HepG2 (cell line): ENCODE results near the gene MAP3K14. TPM values are rescaled to one million over a fixed set of nuclear protein-coding genes. Genes with fewer than 3 reads are reported as not detected.
A peak's percentile ranks its signal among the peaks of the same experiment; 100 is the strongest.

ENCODE experiments used
- CEBPZ ChIP-seq: IDR thresholded peaks from 2 replicates; pipeline ENCODE4 v1.6.1; 2012; ENCODE audit warnings: low read length, improper control_type of control experiment
- DNMT3B ChIP-seq: conservative IDR thresholded peaks from 2 replicates; pipeline ENCODE4 v1.6.1; 2016; ENCODE audit warnings: missing biosample characterization, control low read depth
- HNRNPK ChIP-seq: fragments of 200-400 bp; formaldehyde crosslinking; IDR thresholded peaks from 2 replicates; pipeline ENCODE4 v1.6.1; 2018; ENCODE audit warnings: low read length, low read depth, moderate library complexity, mild to moderate bottlenecking; ENCODE audit not compliant: poor library complexity, severe bottlenecking
- HOXD1 ChIP-seq: sonication (generic); formaldehyde crosslinking; IDR thresholded peaks from 2 replicates; pipeline ENCODE4 v1.5.0; 2020; ENCODE audit warnings: missing genetic modification reagents
- JDP2 ChIP-seq: sonication (generic); formaldehyde crosslinking; IDR thresholded peaks from 2 replicates; pipeline ENCODE4 v1.8.1; 2022; ENCODE audit warnings: missing genetic modification reagents, borderline replicate concordance
- KIAA2018 ChIP-seq: sonication (generic); formaldehyde crosslinking; IDR thresholded peaks from 2 replicates; pipeline ENCODE4 v1.5.0; 2020; ENCODE audit warnings: mild to moderate bottlenecking, missing genetic modification reagents, borderline replicate concordance
- KLF11 ChIP-seq: IDR thresholded peaks from 2 replicates; pipeline ENCODE4 v1.6.1; 2016; ENCODE audit warnings: missing compliant biosample characterization
- NCOA2 ChIP-seq: sonication (generic); formaldehyde crosslinking; IDR thresholded peaks from 2 replicates; pipeline ENCODE4 v1.8.0; 2022; ENCODE audit warnings: inconsistent platforms
- NR2F1 ChIP-seq, 2 experiments: fragments of 450-650 bp in 1 of 2; formaldehyde crosslinking in 1 of 2; IDR thresholded peaks; 2 replicates each; pipeline versions ENCODE4 v1.5.0 to v1.6.1; 2016 to 2020; ENCODE audit warnings: mild to moderate bottlenecking in 1 of 2, missing compliant biosample characterization in 1 of 2, missing genetic modification reagents in 1 of 2, moderate library complexity in 1 of 2
- STAG1 ChIP-seq: sonication (generic); formaldehyde crosslinking; IDR thresholded peaks from 2 replicates; pipeline ENCODE4 v1.4.0; 2020; ENCODE audit warnings: missing genetic modification reagents
- ZNF329 ChIP-seq: sonication (generic); formaldehyde crosslinking; IDR thresholded peaks from 2 replicates; pipeline ENCODE4 v1.9.0; 2021; ENCODE audit warnings: low read depth, mild to moderate bottlenecking, missing genetic modification reagents
- ZNF382 ChIP-seq: sonication (generic); formaldehyde crosslinking; IDR thresholded peaks from 2 replicates; pipeline ENCODE4 v1.5.0; 2020; ENCODE audit warnings: missing genetic modification reagents, mild to moderate bottlenecking, borderline replicate concordance
- ZNF589 ChIP-seq: sonication (generic); formaldehyde crosslinking; conservative IDR thresholded peaks from 2 replicates; pipeline ENCODE4 v1.8.0; 2022; ENCODE audit warnings: mild to moderate bottlenecking, moderate library complexity, missing genetic modification reagents
- ZNF749 ChIP-seq: sonication (generic); formaldehyde crosslinking; IDR thresholded peaks from 2 replicates; pipeline ENCODE4 v1.8.0; 2022; ENCODE audit warnings: mild to moderate bottlenecking, missing genetic modification reagents, moderate library complexity, borderline replicate concordance
- ZSCAN31 ChIP-seq: sonication (generic); formaldehyde crosslinking; IDR thresholded peaks from 2 replicates; pipeline ENCODE4 v1.5.0; 2020; ENCODE audit warnings: low read depth, mild to moderate bottlenecking, missing genetic modification reagents
- ZUFSP ChIP-seq: sonication (generic); formaldehyde crosslinking; IDR thresholded peaks from 2 replicates; pipeline ENCODE4 v1.9.0; 2021; ENCODE audit warnings: missing genetic modification reagents, mild to moderate bottlenecking, borderline replicate concordance
- polyA plus RNA-seq, 8 experiments: library from polyadenylated mRNA; depleted of rRNA in 3 of 8; stranded (reverse) in 7 of 8; unstranded in 1 of 8; fragments of >200 nt; fragmentation: Illumina TruSeq in 4 of 8; extraction: Trizol in 4 of 8; gene quantifications; 2 replicates each; pipeline versions ENCODE4 v1.2.1 to v1.2.3, GENCODE V29; 2011 to 2016; ENCODE audit warnings: low read depth in 4 of 8, missing spikeins in 1 of 8, mixed read lengths in 1 of 8; ENCODE audit not compliant: insufficient read depth in 1 of 8
- total RNA-seq, 5 experiments: library from RNA; depleted of rRNA; stranded (reverse); fragments of >200 nt; fragmentation: Illumina TruSeq; extraction: Trizol; gene quantifications; 2 replicates each; pipeline ENCODE4 v1.2.3, GENCODE V29; 2016; ENCODE audit warnings: low read depth in 1 of 5

The MAP3K14 gene
- total and polyA plus RNA-seq, 2 of the 13 experiments (the other 11 are each of a cell fraction or from before 2014, with no cell fraction given): 2.6 TPM

- TF ChIP-seq KIAA2018 (CRISPR knock-in tag): no peak
- no peak for TF ChIP-seq STAG1 (CRISPR knock-in tag)
- 0 out of 2 replicates have a peak, but pooled peaks have one; percentile 7 for TF ChIP-seq DNMT3B (CRISPR knock-in tag)
- TF ChIP-seq ZUFSP: no peak
- no peak for TF ChIP-seq ZNF589 (CRISPR knock-in tag)
- no peak for TF ChIP-seq CEBPZ
- TF ChIP-seq ZNF749: peak; percentile 71
- peak; percentile 87 for TF ChIP-seq HNRNPK
- TF ChIP-seq ZNF382 (CRISPR knock-in tag): no peak
- TF ChIP-seq NR2F1 (CRISPR knock-in tag; IDR thresholded peaks at IDR 0.05): no peak
- peak; percentile 63; the same call in 1 of the 2 replicates for TF ChIP-seq HOXD1 (CRISPR knock-in tag)
- TF ChIP-seq NCOA2 (CRISPR knock-in tag): 0 out of 2 replicates have a peak, but pooled peaks have one; percentile 11
- TF ChIP-seq JDP2 (CRISPR knock-in tag): no peak
- TF ChIP-seq ZNF329 (CRISPR knock-in tag): no peak
- TF ChIP-seq ZSCAN31: peak; percentile 83; the same call in 1 of the 2 replicates
- TF ChIP-seq KLF11 (CRISPR knock-in tag): no peak
Measured at GRCh38 chr17:45247429-45248131, 69.2 kb downstream of the MAP3K14 start (continued).
